Measurements from ENCODE around the gene DLG2.
A peak's percentile ranks its signal among the peaks of the same experiment; 100 is the strongest.
"Not testable (repeated sequence)": the region's sequence is repeated elsewhere in the genome, so short reads cannot be mapped to it uniquely, and the experiment has no call there.

DLG2 gene

GRCh38 chr11:84412862-84413261 is 1214.3 kb downstream of the DLG2 start:
- DNase-seq, result no peak

GRCh38 chr11:84408946-84409411 is 1218.2 kb downstream of the DLG2 start:
- no peak for DNase-seq

GRCh38 chr11:84407091-84407490 is 1220.1 kb downstream of the DLG2 start:
- no peak for DNase-seq

GRCh38 chr11:84398017-84398626 is 1229.0 kb downstream of the DLG2 start:
- DNase-seq, result no peak

- DNase-seq, result no peak
Measured at GRCh38 chr11:84396521-84396920, 1230.6 kb downstream of the DLG2 start.

GRCh38 chr11:84390441-84391078 is 1236.6 kb downstream of the DLG2 start:
- DNase-seq, result no peak

GRCh38 chr11:84389696-84390095 is 1237.4 kb downstream of the DLG2 start:
- no peak for DNase-seq

GRCh38 chr11:84384731-84385130 is 1242.4 kb downstream of the DLG2 start:
- DNase-seq, result peak; percentile 2

GRCh38 chr11:84383576-84383975 is 1243.6 kb downstream of the DLG2 start:
- DNase-seq, result no peak

- DNase-seq, result no peak
Measured at GRCh38 chr11:84381666-84382065, 1245.5 kb downstream of the DLG2 start.

- DNase-seq, result no peak
Measured at GRCh38 chr11:84372381-84372950, 1254.7 kb downstream of the DLG2 start.

- DNase-seq, result no peak
Measured at GRCh38 chr11:84358034-84358433, 1269.1 kb downstream of the DLG2 start.

GRCh38 chr11:84355911-84356310 is 1271.2 kb downstream of the DLG2 start:
- DNase-seq, result no peak

GRCh38 chr11:84345597-84345996 is 1281.5 kb downstream of the DLG2 start:
- DNase-seq, result no peak

- DNase-seq, result no peak
Measured at GRCh38 chr11:84345027-84345426, 1282.1 kb downstream of the DLG2 start.

GRCh38 chr11:84339796-84340195 is 1287.3 kb downstream of the DLG2 start:
- DNase-seq, result no peak

- no peak for DNase-seq
Measured at GRCh38 chr11:84333221-84333620, 1293.9 kb downstream of the DLG2 start.

GRCh38 chr11:84322211-84322610 is 1304.9 kb downstream of the DLG2 start:
- no peak for DNase-seq

GRCh38 chr11:84319863-84320262 is 1307.3 kb downstream of the DLG2 start:
- no peak for DNase-seq

GRCh38 chr11:84316866-84317555 is 1310.1 kb downstream of the DLG2 start:
- DNase-seq, result peak; percentile 9

- DNase-seq, result no peak
Measured at GRCh38 chr11:84313830-84314359, 1313.2 kb downstream of the DLG2 start.

GRCh38 chr11:84310268-84310667 is 1316.9 kb downstream of the DLG2 start:
- DNase-seq, result no peak

GRCh38 chr11:84308491-84308890 is 1318.7 kb downstream of the DLG2 start:
- not testable (repeated sequence) for DNase-seq

GRCh38 chr11:84300092-84300491 is 1327.1 kb downstream of the DLG2 start:
- DNase-seq, result no peak

Data from T1000 (cell line).